ENCODE measurements around the gene C13orf42. TPM values are rescaled to one million over a fixed set of nuclear protein-coding genes. Genes with fewer than 3 reads are reported as not detected.

The C13orf42 gene
- total RNA-seq, 1 donor from 2014 or later: not detected

DNA sequence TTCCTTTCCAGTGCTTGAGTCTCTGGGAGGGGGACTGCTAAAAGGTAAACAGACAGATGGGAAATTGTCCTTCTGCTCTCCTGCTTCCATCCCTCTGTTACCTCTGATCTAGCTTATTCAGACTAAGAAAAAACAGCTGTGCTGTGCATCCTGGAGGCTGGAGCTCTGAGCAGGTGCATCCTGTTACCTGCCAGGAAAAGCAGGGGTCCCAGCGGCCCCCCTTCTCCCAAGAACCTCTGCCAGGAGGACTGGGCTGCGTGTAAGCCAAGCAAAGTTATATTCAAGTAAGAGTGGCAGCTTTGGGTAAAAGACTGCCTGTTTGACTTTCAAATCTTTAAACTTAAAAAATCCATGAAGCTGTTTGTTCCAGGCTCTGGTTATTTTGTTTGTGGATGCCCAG, 75.1 kb downstream of the C13orf42 start:
- intact Hi-C loops (cut with micrococcal nuclease): no loop called here
- no peaks in the 10 kb centered on the region for H3K27me3 Mint-ChIP-seq
- no peaks in the 10 kb centered on the region for H3K9me3 Mint-ChIP-seq
- H3K36me3 Mint-ChIP-seq (ENCODE audit: low read depth): no peaks in the 10 kb centered on the region
- DNase-seq (no peak), ATAC-seq (ENCODE audit: low read depth) (no peak)
- no peak overlapping the region for H3K4me3 Mint-ChIP-seq
- no peaks in the 10 kb centered on the region for H3K4me1 Mint-ChIP-seq
- TF ChIP-seq, protein P1, sequence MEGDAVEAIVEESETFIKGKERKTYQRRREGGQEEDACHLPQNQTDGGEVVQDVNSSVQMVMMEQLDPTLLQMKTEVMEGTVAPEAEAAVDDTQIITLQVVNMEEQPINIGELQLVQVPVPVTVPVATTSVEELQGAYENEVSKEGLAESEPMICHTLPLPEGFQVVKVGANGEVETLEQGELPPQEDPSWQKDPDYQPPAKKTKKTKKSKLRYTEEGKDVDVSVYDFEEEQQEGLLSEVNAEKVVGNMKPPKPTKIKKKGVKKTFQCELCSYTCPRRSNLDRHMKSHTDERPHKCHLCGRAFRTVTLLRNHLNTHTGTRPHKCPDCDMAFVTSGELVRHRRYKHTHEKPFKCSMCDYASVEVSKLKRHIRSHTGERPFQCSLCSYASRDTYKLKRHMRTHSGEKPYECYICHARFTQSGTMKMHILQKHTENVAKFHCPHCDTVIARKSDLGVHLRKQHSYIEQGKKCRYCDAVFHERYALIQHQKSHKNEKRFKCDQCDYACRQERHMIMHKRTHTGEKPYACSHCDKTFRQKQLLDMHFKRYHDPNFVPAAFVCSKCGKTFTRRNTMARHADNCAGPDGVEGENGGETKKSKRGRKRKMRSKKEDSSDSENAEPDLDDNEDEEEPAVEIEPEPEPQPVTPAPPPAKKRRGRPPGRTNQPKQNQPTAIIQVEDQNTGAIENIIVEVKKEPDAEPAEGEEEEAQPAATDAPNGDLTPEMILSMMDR (IDR thresholded peaks at IDR 0.05): no peak
- H3K27ac Mint-ChIP-seq: no peak overlapping the region
- CTCF ChIA-PET: no interaction called here
- POLR2A ChIA-PET: no interaction called here

DNA sequence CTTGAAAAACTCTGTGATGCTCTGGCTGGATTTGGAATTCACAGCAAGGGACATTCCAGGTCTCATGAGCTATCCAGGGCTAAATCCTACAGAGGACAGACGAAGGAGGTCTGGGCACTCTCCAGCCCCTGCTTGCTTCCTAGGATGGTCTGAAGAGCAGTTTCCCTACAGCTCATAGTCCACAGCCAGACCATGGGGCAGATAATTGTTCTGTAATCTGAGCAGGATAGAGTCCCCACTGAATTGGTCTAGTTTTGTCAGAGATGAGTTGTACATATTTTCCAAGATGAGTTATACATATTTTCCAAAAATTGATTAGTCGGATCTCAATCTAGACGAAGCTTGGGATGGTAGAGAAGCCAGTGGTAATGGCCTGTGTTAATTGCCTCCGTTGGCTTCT, 75.6 kb downstream of the C13orf42 start:
- DNase-seq (no peak), ATAC-seq (ENCODE audit: low read depth) (no peak)
- ChIA-PET POLR2A (no interaction called here), CTCF (no interaction called here)
- Mint-ChIP-seq H3K27ac (no peak overlapping the region), H3K9me3 (no peaks in the 10 kb centered on the region), H3K36me3 (ENCODE audit: low read depth) (no peaks in the 10 kb centered on the region), H3K27me3 (no peaks in the 10 kb centered on the region), H3K4me3 (no peak overlapping the region), H3K4me1 (no peaks in the 10 kb centered on the region)
- TF ChIP-seq, protein P1 (IDR thresholded peaks at IDR 0.05): no peak
- intact Hi-C loops (cut with micrococcal nuclease): no loop called here

DNA sequence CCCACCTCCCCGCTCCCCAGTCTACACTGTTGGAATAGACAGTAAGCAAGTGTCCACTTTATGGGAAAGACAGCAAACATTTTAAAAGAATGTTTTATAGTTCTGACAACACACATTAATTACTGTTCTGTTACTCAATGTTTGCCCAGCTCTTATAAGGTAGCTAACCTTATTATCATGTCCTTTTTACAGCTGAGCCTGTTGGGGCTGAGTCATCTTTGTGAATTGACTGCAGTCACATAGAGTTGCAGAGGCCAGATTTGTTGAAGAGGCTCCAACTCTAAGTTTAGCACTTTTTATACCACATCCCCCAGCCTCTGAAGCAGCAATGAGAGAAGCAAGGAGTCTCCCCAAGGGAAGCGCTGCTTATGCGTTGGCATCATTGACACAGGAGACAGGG, 76.2 kb downstream of the C13orf42 start:
- intact Hi-C loops (cut with micrococcal nuclease): no loop called here
- CTCF ChIA-PET: no interaction called here
- POLR2A ChIA-PET: no interaction called here
- Mint-ChIP-seq H3K4me3 (no peak overlapping the region), H3K27ac (no peak overlapping the region), H3K36me3 (ENCODE audit: low read depth) (no peaks in the 10 kb centered on the region), H3K27me3 (no peaks in the 10 kb centered on the region), H3K4me1 (no peaks in the 10 kb centered on the region), H3K9me3 (no peaks in the 10 kb centered on the region)
- TF ChIP-seq, protein P1 (IDR thresholded peaks at IDR 0.05): no peak
- ATAC-seq (ENCODE audit: low read depth): no peak
- DNase-seq: no peak

DNA sequence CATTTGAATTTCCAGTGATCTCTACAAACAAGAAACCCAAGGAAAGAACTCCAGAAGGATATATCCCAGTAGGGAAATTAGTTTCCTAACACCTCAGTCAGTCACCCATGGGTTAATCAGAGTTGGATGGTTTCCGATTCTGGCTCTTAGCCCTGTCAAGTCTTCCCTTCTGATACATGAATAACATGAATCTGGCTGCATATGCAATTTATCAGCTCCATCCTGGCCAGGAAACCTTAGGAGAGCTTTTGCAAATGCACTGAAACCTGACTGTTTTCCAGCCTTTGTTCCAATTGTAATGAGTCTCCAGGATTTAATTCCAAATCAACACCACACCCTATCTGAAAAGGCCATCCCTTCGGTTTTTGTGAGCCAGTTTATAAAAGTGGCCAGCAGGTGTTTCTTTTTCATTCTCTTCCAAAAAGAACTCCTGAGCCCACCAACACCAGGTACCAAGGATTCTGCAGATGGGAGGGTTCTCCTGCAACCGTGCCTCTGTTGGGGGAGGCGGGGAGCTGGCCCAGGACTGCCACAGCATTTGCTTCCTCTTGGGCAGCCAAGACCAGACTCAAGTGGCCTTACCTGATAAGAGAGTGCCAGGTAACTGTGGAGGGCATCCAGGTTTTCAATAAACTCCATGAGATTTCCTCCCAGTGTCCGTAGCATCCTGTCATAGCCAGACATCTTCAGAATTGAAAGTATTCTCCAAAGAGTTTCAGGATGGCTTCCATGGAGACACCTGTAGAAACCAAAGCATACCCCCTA, 77.5 kb downstream of the C13orf42 start:
- Mint-ChIP-seq H3K27me3 (no peaks in the 10 kb centered on the region), H3K36me3 (ENCODE audit: low read depth) (no peaks in the 10 kb centered on the region), H3K4me3 (no peak overlapping the region), H3K27ac (no peak overlapping the region), H3K4me1 (no peaks in the 10 kb centered on the region), H3K9me3 (no peaks in the 10 kb centered on the region)
- intact Hi-C loops (cut with micrococcal nuclease): no loop called here
- DNase-seq: no peak
- ChIA-PET CTCF (no interaction called here), POLR2A (no interaction called here)
- TF ChIP-seq, protein P1 (IDR thresholded peaks at IDR 0.05): no peak
- ATAC-seq (ENCODE audit: low read depth): no peak

DNA sequence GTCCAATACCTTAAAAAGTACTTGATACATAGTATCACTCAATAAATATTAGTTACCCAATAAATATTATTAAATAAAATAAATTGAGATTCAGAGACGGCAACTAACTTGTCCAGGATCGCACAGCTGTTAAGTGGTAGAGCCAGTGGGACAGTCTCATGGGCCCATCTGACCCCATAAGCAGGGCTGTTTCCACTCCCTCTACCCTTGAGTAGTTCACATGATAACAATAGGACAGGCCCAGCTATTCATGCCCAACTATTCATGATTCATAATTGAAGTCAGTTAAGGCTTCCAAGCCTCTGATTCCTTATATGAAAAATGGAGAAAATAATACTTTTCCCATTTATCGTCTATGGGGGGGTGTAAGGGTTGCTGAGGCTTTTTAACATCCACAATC, 78.2 kb downstream of the C13orf42 start:
- POLR2A ChIA-PET: interaction anchor here (0.5 kb wide), 1 partner anchor 22 kb away, joined by 3 read pairs; no protein-coding TSS in a partner anchor
- H3K27ac Mint-ChIP-seq: no peak overlapping the region
- no peaks in the 10 kb centered on the region for H3K36me3 Mint-ChIP-seq (ENCODE audit: low read depth)
- DNase-seq: no peak
- H3K4me1 Mint-ChIP-seq: no peaks in the 10 kb centered on the region
- no peaks in the 10 kb centered on the region for H3K27me3 Mint-ChIP-seq
- no peaks in the 10 kb centered on the region for H3K9me3 Mint-ChIP-seq
- TF ChIP-seq, protein P1 (IDR thresholded peaks at IDR 0.05): no peak
- CTCF ChIA-PET: no interaction called here
- no peak for ATAC-seq (ENCODE audit: low read depth)
- intact Hi-C loops (cut with micrococcal nuclease): no loop called here
- H3K4me3 Mint-ChIP-seq: no peak overlapping the region

Other genes starting within 250 kb of the C13orf42 start
- 92.3 and 103 TPM in 2 replicates for gene RNASEH2B, start 201.5 kb downstream of the C13orf42 start, total RNA-seq
- gene FAM124A, start 111.1 kb upstream of the C13orf42 start, total RNA-seq: 0.07 TPM in 1 of 2 replicates, not detected in the other
- not detected in 2 replicates for gene SERPINE3, start 228.4 kb upstream of the C13orf42 start, total RNA-seq